SK-N-SH treated with all-trans-retinoic acid at 6 μM for 48 hours (cell line): ENCODE results near the gene DOCK1.

ENCODE experiments used
- ARNTL ChIP-seq: fragments of 450-650 bp; formaldehyde crosslinking; IDR thresholded peaks from 2 replicates; pipeline ENCODE4 v1.5.0; 2020; ENCODE audit warnings: low read depth, mild to moderate bottlenecking, moderate library complexity, borderline replicate concordance
- CSDC2 ChIP-seq: fragments of 250-450 bp; sonication (Bioruptor Pico); IDR thresholded peaks from 2 replicates; pipeline ENCODE4 v1.5.0; 2020; ENCODE audit warnings: mild to moderate bottlenecking, moderate library complexity
- ESRRG ChIP-seq: fragments of 250-450 bp; sonication (Bioruptor Pico); IDR thresholded peaks from 2 replicates; pipeline ENCODE4 v1.6.1; 2021; ENCODE audit warnings: mild to moderate bottlenecking
- OSR1 ChIP-seq: fragments of 250-450 bp; sonication (Bioruptor Pico); IDR thresholded peaks from 2 replicates; pipeline ENCODE4 v1.8.0; 2022; ENCODE audit warnings: moderate library complexity, mild to moderate bottlenecking, inconsistent platforms
- RARB ChIP-seq: fragments of 250-450 bp; sonication (Bioruptor Pico); IDR thresholded peaks from 2 replicates; pipeline ENCODE4 v1.8.0; 2021; ENCODE audit warnings: mild to moderate bottlenecking, moderate library complexity
- SNAI2 ChIP-seq: fragments of 250-450 bp; sonication (Bioruptor Pico); IDR thresholded peaks from 2 replicates; pipeline ENCODE4 v1.5.0; 2020; ENCODE audit warnings: mild to moderate bottlenecking, moderate library complexity
- ZFP30 ChIP-seq: fragments of 450-650 bp; formaldehyde crosslinking; IDR thresholded peaks from 2 replicates; pipeline ENCODE4 v1.5.0; 2022; ENCODE audit warnings: mild to moderate bottlenecking, moderate library complexity
- ZNF70 ChIP-seq: fragments of 450-650 bp; formaldehyde crosslinking; IDR thresholded peaks from 2 replicates; pipeline ENCODE4 v1.5.0; 2020; ENCODE audit warnings: mild to moderate bottlenecking, moderate library complexity
- ZNF8 ChIP-seq: fragments of 450-650 bp; formaldehyde crosslinking; IDR thresholded peaks from 2 replicates; pipeline ENCODE4 v1.5.0; 2020; ENCODE audit warnings: mild to moderate bottlenecking, moderate library complexity
- TF ChIP-seq, protein P1 (sequence below): fragments of 250-450 bp; sonication (Bioruptor Pico); IDR thresholded peaks from 2 replicates; pipeline ENCODE4 v1.8.0; 2021; ENCODE audit warnings: low read depth, mild to moderate bottlenecking, moderate library complexity, borderline replicate concordance
- TF ChIP-seq, protein P2 (sequence below): fragments of 250-450 bp; sonication (Bioruptor Pico); IDR thresholded peaks from 2 replicates; pipeline ENCODE4 v1.8.0; 2020; ENCODE audit warnings: mild to moderate bottlenecking, moderate library complexity, borderline replicate concordance
- TF ChIP-seq, protein P3 (sequence below): fragments of 250-450 bp; sonication (Bioruptor Pico); IDR thresholded peaks from 2 replicates; pipeline ENCODE4 v1.5.1; 2021; ENCODE audit warnings: mild to moderate bottlenecking, moderate library complexity
- TF ChIP-seq, protein P4 (sequence below): fragments of 250-450 bp; sonication (Bioruptor Pico); IDR thresholded peaks from 2 replicates; pipeline ENCODE4 v1.5.0; 2020; ENCODE audit warnings: mild to moderate bottlenecking, moderate library complexity

DNA sequence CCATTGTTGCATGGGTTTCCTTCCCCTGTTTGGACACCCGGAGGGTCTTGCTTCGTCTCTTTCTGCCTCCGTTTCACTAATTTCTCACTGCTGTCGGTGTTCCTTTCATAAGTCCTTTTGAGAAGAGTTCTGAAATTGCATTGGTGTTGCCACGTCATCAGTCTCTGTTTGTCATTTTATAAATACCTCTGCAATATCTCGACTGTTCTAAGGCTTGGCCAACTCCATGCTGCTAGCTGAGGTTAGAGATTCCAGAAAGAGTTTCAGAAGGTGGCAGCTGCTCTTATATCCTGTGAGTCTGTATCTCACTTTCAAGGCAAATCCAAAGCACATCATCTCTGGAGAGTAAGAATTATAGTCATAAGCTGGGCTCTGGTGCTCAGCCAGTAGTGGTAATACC is 439.1 kb downstream of the DOCK1 start:
- TF ChIP-seq ZNF70 (no peak), ZFP30 (CRISPR knock-in tag) (no peak), RARB (CRISPR knock-in tag) (no peak), OSR1 (CRISPR knock-in tag) (no peak), ARNTL (CRISPR knock-in tag) (no peak), ZNF8 (no peak), ESRRG (CRISPR knock-in tag) (no peak), SNAI2 (CRISPR knock-in tag) (no peak), CSDC2 (CRISPR knock-in tag) (no peak)
- TF ChIP-seq, protein P1, sequence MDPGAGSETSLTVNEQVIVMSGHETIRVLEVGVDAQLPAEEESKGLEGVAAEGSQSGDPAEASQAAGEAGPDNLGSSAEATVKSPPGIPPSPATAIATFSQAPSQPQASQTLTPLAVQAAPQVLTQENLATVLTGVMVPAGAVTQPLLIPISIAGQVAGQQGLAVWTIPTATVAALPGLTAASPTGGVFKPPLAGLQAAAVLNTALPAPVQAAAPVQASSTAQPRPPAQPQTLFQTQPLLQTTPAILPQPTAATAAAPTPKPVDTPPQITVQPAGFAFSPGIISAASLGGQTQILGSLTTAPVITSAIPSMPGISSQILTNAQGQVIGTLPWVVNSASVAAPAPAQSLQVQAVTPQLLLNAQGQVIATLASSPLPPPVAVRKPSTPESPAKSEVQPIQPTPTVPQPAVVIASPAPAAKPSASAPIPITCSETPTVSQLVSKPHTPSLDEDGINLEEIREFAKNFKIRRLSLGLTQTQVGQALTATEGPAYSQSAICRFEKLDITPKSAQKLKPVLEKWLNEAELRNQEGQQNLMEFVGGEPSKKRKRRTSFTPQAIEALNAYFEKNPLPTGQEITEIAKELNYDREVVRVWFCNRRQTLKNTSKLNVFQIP (CRISPR knock-in tag), result no peak
- TF ChIP-seq, protein P2, sequence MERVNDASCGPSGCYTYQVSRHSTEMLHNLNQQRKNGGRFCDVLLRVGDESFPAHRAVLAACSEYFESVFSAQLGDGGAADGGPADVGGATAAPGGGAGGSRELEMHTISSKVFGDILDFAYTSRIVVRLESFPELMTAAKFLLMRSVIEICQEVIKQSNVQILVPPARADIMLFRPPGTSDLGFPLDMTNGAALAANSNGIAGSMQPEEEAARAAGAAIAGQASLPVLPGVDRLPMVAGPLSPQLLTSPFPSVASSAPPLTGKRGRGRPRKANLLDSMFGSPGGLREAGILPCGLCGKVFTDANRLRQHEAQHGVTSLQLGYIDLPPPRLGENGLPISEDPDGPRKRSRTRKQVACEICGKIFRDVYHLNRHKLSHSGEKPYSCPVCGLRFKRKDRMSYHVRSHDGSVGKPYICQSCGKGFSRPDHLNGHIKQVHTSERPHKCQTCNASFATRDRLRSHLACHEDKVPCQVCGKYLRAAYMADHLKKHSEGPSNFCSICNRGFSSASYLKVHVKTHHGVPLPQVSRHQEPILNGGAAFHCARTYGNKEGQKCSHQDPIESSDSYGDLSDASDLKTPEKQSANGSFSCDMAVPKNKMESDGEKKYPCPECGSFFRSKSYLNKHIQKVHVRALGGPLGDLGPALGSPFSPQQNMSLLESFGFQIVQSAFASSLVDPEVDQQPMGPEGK, result no peak
- TF ChIP-seq, protein P3, sequence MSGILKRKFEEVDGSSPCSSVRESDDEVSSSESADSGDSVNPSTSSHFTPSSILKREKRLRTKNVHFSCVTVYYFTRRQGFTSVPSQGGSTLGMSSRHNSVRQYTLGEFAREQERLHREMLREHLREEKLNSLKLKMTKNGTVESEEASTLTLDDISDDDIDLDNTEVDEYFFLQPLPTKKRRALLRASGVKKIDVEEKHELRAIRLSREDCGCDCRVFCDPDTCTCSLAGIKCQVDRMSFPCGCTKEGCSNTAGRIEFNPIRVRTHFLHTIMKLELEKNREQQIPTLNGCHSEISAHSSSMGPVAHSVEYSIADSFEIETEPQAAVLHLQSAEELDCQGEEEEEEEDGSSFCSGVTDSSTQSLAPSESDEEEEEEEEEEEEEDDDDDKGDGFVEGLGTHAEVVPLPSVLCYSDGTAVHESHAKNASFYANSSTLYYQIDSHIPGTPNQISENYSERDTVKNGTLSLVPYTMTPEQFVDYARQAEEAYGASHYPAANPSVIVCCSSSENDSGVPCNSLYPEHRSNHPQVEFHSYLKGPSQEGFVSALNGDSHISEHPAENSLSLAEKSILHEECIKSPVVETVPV (CRISPR knock-in tag), result no peak
- TF ChIP-seq, protein P4, sequence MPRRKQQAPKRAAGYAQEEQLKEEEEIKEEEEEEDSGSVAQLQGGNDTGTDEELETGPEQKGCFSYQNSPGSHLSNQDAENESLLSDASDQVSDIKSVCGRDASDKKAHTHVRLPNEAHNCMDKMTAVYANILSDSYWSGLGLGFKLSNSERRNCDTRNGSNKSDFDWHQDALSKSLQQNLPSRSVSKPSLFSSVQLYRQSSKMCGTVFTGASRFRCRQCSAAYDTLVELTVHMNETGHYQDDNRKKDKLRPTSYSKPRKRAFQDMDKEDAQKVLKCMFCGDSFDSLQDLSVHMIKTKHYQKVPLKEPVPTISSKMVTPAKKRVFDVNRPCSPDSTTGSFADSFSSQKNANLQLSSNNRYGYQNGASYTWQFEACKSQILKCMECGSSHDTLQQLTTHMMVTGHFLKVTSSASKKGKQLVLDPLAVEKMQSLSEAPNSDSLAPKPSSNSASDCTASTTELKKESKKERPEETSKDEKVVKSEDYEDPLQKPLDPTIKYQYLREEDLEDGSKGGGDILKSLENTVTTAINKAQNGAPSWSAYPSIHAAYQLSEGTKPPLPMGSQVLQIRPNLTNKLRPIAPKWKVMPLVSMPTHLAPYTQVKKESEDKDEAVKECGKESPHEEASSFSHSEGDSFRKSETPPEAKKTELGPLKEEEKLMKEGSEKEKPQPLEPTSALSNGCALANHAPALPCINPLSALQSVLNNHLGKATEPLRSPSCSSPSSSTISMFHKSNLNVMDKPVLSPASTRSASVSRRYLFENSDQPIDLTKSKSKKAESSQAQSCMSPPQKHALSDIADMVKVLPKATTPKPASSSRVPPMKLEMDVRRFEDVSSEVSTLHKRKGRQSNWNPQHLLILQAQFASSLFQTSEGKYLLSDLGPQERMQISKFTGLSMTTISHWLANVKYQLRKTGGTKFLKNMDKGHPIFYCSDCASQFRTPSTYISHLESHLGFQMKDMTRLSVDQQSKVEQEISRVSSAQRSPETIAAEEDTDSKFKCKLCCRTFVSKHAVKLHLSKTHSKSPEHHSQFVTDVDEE (CRISPR knock-in tag), result no peak
